HG02981 (cell line): ENCODE data around the gene PNMT.

ENCODE experiments used
- ATAC-seq: cut with Tn5 transposase; IDR thresholded peaks from one replicate; pipeline ENCODE4 v1.9.1; 2021; ENCODE audit warnings: mild to moderate bottlenecking, moderate library complexity; ENCODE audit not compliant: unreplicated experiment

PNMT gene

DNA sequence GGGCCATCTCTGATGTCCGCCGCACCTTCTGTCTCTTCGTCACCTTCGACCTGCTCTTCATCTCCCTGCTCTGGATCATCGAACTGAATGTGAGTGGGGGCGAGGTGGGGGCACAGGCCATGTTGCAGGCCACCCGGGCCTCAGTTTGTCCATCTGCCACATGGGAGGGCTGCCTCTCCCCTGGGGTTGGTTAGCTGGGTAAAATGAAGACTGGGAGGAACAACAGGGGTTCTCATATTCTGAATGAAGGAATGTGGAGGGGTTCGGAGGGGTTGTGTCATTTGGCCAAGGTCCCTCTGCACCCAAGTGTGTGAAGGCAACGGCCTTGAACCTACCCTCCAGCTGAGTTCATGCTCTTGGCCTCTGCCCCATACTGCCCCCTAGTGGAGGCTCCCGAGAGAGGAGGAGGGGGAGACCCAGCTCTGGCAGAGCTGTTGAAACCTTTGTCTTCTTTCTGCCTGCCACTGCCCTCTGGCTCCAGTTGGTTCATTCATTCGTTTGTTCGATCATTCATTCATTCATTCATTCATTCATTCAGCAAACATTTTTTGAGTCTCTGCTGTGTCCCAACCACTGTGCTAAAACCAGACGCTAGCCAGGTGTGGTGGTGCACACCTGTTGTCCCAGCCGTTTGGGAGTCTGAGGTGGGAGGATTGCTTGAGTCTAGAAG lies 14.5 kb upstream of the PNMT start:
- ATAC-seq: no peak

DNA sequence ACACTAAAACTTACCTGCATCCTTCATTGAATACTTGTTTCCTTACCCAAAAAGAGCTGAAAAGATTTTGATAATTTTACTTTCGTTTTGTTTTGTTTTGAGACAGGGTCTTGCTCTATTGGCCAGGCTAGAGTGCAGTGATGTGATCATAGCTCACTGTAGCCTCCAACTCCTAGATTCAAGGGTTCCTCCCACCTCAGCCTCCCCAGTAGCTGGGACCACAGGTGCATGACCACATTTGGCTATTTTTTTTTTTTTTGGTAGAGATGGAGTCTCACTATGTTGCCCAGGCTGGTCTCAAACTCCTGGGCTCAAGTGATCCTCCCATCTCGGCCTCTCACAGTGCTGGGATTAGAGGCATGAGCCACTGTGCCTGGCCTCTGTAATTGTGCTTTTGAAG lies 13.1 kb upstream of the PNMT start:
- ATAC-seq: no peak

DNA sequence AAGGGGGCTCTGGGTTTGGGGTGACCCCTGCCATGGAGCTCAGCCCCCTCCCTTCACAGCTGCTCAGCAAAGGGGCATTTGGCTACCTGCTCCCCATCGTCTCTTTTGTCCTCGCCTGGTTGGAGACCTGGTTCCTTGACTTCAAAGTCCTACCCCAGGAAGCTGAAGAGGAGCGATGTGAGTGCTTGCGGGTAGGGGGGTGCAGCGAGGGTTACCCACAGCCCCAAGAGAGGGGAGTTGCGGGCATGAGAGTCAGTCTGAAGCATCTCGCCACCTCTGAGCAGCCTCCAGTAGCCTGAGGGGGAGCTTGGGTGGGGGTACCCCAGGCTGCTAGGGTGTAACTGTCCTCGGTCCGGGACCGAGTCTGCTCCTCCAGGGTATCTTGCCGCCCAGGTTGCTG lies 9.9 kb upstream of the PNMT start:
- ATAC-seq: no peak

DNA sequence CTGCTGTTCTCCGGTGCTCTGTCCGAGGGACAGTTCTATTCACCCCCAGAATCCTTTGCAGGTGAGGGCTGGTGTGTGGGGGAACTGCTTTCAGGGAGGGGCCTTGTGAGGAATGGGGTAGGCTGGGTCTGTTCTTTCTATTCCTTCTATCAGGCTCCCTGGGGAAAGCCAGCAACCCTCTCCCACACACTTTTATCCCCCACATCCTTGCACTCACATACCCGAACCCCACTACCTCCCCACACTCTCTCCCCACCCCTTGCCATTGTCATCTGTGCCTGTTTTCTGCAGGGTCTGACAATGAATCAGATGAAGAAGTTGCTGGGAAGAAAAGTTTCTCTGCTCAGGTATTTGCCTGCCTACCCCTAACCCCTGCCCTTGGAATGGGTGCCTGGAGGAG lies 9.5 kb upstream of the PNMT start:
- no peak for ATAC-seq

DNA sequence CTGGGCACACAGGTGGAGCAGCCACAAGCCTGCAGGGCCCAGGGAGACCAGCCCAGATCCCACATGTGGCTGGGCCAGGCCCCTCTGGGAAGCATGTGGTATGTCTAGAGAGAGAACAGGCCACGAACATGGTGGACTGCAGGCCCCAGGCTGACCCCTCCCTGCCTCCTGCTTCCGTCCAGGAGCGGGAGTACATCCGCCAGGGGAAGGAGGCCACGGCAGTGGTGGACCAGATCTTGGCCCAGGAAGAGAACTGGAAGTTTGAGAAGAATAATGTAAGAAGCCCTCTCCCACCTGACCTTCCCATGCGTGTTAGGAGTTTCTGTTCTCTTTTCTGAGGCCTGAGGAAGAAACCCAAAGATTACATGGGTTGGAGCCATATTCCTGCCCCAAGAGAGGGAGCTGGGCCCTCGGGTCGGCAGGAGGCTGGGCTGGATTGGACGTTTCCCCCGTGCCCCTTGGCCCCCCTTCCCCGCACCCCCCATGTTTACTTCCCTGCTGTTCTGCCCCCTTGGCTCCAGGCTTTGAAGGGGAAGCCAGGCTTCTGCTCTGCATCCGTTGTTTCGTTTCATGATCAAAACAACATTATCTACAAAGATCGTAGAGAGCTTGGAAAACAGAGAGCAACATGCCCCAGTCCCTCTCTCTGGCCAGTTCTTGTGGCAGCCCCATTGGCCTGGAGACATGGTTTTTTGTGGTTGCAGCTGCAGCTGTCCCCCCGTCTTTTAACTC lies 8.8 kb upstream of the PNMT start:
- no peak for ATAC-seq

DNA sequence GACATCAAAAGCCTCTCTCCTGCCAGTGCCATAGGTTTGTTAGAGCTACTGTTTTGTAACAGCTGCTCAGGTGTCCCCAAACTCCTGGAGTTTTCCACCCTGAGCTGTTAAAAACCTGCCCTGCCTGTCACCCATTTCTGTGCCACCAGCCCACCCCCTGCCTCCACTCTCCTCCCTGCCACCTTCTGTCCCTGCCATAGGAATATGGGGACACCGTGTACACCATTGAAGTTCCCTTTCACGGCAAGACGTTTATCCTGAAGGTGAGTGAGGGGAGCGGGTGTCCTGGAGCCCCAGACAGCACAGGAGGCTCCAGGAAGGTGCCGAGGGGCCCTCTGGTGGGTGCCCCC lies 8.3 kb upstream of the PNMT start:
- no peak for ATAC-seq

DNA sequence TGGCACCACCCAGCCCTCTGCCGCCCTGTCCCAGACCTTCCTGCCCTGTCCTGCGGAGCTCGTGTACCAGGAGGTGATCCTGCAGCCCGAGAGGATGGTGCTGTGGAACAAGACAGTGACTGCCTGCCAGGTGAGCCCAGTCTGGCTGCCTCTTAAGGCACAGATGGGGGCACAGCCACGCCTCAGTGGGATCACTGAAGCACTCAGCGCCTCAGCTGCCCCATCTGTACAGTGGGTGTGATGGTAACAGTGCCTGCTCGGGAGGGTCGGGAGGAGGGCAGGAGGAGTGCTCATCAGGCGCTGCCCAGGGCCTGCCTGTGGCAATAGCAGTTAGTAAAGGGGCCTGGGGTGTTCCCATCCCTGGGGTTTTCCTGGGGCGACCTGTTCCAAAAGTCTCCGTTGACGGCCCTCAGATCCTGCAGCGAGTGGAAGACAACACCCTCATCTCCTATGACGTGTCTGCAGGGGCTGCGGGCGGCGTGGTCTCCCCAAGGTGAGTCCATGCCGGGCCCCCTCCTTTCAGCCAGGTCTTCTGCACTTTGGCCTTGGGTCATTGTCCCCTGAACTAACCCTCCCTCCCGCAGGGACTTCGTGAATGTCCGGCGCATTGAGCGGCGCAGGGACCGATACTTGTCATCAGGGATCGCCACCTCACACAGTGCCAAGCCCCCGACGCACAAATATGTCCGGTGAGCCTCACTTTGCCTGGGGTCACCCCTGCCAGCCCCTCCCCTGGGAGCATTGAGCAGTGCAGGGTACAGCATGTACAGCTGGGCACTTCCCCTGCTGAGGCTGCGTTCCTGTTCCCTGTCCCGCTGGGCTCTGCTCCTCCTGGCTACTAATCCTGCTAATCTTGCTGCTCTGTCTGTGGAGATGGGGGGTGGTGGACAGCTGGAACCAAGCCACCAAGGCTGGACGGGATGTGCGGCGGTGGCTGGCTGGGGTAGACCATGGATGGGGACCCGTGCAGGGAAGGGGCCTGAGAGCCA lies 7.6 kb upstream of the PNMT start:
- no peak for ATAC-seq

DNA sequence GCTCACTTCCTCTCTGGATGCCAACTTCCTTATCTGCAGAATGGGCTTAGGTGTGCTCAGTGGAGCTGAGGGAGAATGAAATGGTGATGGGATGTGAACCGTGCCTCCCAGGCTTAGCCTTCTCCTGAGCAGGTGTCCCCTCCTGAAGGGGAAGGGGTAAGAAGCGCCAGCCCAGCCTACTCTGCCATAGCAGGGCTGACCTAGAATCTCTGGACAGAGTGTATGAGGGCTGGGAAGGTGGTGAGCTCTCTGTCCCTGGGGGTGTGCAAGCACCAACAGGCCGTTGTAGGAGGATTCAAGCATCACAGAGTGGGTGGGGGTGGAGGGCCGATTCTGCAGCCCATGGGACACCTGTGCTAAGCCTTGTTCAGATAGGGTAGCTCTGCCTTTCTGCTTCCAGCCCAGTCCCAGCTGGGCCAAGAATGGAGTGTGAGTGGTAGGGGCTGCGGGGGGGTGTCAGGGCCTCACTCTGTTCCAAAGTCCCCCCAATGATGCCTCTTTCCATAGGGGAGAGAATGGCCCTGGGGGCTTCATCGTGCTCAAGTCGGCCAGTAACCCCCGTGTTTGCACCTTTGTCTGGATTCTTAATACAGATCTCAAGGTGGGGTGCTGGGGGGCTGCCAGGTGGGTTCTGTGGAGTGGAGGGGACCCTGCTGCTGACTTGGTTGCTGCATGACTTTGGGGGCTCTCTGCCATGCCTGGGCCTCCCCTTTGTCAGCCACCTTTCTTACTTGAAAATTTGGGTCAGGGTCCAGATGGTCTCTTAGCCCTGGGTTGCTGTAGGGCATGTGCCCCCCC lies 6.3 kb upstream of the PNMT start:
- ATAC-seq: no peak

DNA sequence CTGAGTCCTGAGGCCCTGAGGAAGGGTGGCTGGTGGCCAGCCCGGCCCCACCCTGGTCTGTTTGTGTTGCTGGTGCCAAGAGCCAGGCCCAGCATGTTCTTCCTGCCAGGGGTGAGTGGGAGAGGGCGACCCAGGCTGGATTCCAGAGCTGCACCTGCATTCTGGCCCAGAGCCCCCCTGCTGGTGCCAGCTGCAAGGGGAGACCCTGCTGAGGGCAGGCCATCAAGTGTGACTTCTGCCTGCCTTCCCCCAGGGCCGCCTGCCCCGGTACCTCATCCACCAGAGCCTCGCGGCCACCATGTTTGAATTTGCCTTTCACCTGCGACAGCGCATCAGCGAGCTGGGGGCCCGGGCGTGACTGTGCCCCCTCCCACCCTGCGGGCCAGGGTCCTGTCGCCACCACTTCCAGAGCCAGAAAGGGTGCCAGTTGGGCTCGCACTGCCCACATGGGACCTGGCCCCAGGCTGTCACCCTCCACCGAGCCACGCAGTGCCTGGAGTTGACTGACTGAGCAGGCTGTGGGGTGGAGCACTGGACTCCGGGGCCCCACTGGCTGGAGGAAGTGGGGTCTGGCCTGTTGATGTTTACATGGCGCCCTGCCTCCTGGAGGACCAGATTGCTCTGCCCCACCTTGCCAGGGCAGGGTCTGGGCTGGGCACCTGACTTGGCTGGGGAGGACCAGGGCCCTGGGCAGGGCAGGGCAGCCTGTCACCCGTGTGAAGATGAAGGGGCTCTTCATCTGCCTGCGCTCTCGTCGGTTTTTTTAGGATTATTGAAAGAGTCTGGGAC lies 5.5 kb upstream of the PNMT start:
- no peak for ATAC-seq

DNA sequence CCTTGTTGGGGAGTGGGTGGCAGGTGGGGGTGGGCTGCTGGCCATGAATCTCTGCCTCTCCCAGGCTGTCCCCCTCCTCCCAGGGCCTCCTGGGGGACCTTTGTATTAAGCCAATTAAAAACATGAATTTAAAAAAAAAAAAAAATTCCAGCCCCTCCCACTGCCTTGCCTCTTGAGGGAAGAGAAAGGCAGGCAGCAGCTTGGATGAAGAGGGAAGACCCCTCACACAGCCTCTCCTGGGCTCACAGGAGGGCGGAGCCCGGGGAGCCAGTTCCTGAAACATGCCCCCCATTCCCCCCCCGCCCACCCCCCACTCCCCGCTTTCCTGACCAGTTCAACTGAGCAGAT lies 4.9 kb upstream of the PNMT start:
- ATAC-seq: no peak

DNA sequence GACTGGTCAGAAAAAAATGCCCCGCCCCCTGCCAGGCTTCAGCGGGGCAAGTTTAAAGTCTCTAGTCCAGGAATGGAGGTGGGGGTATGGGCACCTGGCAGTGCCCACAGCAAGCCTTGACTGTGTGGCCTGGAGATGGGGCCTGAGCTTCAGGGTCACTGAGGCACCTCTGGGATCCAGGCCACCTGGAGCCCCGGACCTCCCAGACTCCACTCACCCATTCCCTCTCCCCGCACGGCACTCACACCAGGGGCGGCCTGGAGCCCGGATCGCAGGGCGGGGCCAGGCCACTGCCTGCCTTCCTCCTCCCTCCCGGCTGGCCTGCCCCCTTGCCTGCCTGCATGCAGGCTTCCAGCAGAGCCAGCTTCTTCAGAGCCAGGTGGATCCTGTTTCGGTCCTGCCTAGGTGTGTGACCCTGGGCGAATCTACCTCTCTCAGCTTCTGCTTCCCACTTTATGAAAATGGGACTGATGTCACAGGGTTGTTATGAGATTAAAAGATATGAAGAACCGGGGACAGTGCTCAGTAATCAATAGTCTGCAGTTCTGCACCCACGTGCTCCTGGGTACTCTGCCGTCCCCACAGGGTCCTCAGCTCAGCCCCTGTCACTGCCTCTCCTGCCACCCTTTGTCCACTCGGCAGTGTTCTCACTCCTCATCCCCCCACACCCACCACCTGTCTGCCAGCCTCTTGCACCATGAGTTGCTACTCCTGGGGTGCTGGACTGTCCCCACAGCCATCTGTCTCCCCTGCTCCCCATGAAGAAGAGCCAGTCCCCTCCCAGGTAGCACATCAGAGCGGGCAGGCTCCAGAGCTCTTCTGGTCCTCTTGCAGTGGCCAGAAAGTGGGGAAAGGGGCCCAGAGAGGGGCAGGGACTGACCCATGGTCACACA lies 4.3 kb upstream of the PNMT start:
- no peak for ATAC-seq

DNA sequence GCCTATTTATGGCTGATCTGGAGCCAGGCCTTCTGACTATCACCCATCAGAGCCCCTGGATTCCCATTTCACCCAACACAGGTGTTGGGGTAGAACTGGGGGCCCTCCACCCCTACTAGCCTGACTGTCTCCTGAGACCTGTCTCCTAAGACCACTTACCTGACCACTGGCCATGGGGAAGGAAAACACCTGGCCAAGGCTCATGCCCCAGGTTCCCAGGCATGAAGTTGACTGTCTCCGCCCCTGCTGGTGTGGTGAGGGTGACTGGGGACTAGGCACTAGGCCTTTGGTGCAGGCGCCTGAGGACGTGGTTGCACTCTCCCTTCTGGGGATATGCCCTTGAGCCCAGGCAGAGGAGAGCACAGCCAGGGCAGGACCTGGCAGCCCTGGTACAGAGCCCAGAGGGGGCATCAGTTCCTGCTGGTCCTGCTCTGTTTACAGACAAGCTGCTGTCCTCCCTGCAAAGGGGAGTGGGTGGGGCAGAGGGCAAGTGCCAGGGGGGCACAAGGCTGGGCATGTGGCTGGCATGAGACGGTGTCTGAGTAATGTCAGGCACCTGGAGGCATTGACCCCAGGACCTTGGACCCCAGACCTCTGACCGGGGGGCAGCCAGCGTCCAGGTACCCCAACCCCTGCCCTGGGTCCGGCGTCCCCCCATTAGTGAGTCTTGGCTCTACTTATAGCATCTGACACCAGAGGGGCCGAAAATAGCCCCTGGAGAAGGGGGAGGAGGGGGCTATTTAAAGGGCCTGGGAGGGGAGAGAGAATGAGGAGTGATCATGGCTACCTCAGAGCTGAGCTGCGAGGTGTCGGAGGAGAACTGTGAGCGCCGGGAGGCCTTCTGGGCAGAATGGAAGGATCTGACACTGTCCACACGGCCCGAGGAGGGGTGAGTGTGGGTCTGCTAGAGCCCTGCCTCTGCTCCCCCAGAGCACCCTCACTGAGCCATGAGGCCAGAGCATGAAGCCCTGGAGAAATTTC lies 3.4 kb upstream of the PNMT start, which contains the start of gene TCAP:
TSS of gene TCAP (plus strand) at position 769 of the 981 bp plus-strand sequence. CDS start at position 780, 11 bp downstream.
- no peak for ATAC-seq

DNA sequence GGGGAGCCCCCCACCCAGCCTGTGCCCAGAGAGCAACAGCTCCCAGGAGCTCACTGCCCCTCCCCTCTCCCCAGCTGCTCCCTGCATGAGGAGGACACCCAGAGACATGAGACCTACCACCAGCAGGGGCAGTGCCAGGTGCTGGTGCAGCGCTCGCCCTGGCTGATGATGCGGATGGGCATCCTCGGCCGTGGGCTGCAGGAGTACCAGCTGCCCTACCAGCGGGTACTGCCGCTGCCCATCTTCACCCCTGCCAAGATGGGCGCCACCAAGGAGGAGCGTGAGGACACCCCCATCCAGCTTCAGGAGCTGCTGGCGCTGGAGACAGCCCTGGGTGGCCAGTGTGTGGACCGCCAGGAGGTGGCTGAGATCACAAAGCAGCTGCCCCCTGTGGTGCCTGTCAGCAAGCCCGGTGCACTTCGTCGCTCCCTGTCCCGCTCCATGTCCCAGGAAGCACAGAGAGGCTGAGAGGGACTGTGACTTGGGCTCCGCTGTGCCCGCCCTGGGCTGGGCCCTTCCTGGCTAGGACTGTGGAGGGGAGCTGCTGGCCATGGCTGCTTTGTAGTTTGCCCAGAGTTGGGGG lies 2.5 kb upstream of the PNMT start:
- ATAC-seq: no peak

DNA sequence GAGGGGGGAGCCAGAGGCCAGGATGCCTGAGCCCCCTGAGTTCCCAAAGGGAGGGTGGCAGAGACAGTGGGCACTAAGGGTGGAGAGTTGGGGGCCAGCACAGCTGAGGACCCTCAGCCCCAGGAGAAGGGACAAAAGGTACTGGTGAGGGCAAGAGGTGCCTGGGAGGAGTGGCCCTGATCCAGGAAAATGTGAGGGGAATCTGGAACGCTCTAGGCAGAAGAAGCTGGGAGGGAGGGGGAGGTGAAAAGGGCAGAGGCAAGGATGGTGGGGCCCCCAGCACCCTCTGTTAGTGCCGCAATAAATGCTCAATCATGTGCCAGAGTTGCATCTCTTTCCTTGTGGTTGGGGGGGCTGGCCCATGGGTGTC lies 2.0 kb upstream of the PNMT start:
- ATAC-seq: no peak

DNA sequence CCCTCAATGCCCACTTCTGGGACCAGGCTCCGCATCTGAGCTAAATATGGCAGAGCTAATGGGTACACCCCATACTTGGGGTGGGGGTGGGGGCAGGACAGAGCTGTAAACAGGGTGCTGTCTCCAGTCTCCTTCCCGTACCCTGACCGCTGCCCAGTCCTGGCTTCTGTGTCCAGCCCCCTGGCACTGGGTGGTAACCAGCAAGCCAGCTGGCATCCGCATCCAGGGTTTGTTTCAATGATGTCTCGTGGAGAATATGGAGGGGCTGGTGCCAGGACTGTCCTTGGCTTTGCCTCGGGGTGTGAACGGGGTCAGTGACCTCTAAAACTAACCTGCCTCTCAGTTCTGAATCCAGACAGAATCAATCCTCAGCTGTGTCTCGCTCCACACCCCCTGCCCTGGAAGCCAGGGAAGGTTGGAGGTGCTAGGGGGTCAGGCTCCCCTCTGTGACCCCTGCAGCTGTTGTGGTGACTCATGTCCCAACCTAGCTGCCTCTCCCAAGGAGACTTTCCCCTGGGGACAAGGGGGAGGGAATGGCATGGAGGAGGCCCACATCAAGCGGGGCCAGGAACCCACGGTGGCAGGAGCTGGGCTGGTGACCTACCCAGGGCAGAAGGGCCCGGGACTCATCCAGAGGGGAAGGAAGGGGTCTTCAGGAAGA lies 1.5 kb upstream of the PNMT start:
- ATAC-seq: no peak

DNA sequence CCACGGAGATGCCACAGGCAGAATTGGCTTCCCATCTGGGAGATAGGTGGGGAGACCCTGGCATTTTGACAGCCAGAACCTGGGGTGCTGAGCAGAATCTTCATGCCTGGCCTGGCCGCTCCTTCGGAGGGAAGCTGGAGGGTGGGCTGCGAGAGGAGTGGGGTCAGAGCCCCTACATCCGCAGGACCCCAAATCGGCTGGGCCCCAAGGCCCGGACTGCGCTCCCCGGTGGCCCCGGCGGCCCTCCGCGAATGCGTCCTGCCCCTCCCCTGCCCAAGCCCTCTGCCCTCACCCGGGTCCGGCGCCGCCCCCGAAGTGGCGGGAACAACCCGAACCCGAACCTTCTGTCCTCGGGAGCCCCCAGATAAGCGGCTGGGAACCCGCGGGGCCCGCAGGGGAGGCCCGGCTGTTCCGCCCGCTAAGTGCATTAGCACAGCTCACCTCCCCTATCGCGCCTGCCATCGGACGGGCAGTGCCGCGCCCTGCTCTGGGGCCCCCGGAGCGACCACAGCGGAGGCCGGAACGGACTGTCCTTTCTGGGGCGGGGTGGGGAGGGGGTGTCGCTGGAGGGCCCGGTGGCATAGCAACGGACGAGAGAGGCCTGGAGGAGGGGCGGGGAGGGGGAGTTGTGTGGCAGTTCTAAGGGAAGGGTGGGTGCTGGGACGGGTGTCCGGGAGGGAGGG lies 850 bp upstream of the PNMT start:
- ATAC-seq: no peak
